AG04449 (cell line): Measurements from ENCODE around the gene NAPA.

Experiments used
- CTCF ChIA-PET: fragments of 350-600 bp; formaldehyde crosslinking; extraction: SDS; loops from one replicate; lab custom pipeline; 2021; ENCODE audit warnings: antibody characterized with exemption; lab: Yijun Ruan, JAX
- POLR2A ChIA-PET: fragments of 400-600, 350-600 bp; formaldehyde crosslinking; extraction: SDS; loops from one replicate; lab custom pipeline; 2020; ENCODE audit warnings: antibody characterized with exemption, inconsistent platforms; lab: Yijun Ruan, JAX
- DNase-seq: peaks from one replicate; pipeline ENCODE4 v3.0.0-alpha.2; 2010; ENCODE audit warnings: low read depth, low spot score
- H3K4me3 ChIP-seq: 2 replicates; pipeline ENCODE4 v1.5.1; 2011; ENCODE audit warnings: low read depth, mild to moderate bottlenecking, control low read depth, low read length
- CTCF ChIP-seq: IDR thresholded peaks from one replicate; pipeline ENCODE4 v1.5.1; 2011; ENCODE audit warnings: mild to moderate bottlenecking, moderate library complexity, low read length, control low read depth, inconsistent platforms; ENCODE audit not compliant: insufficient read depth; ENCODE audit errors: missing control alignments

The NAPA gene

GRCh38 chr19:47493378-47494210 is 21.3 kb downstream of the NAPA start:
- CTCF ChIA-PET: interaction anchor here (1.2 to 3.8 kb wide), 3 partner anchors 10 to 57 kb away, joined by 5 to 16 read pairs (median 6); partner anchors contain the start of genes KPTN and NAPA
- no peak overlapping the region for H3K4me3 ChIP-seq
- DNase-seq: no peak
- TF ChIP-seq CTCF: no peak
- POLR2A ChIA-PET: interaction anchor here (1.2 kb wide), 1 partner anchor 10 kb away, joined by 5 read pairs; no protein-coding TSS in a partner anchor

- TF ChIP-seq CTCF: no peak
- CTCF ChIA-PET: interaction anchor here (3.8 kb wide), 1 partner anchor 9 kb away, joined by 16 read pairs; the partner anchor contains the start of gene KPTN
- POLR2A ChIA-PET: interaction anchor here (1.2 kb wide), 1 partner anchor 9 kb away, joined by 5 read pairs; no protein-coding TSS in a partner anchor
- H3K4me3 ChIP-seq: no peak overlapping the region
- no peak for DNase-seq
Measured at GRCh38 chr19:47492571-47493377, 22.1 kb downstream of the NAPA start.

GRCh38 chr19:47492137-47492533 is 22.7 kb downstream of the NAPA start:
- DNase-seq: no peak
- ChIA-PET CTCF (interaction anchor here (3.8 kb wide), 1 partner anchor 8 kb away, joined by 16 read pairs; the partner anchor contains the start of gene KPTN), POLR2A (no interaction called here)
- TF ChIP-seq CTCF: no peak
- H3K4me3 ChIP-seq: no peak overlapping the region

GRCh38 chr19:47491358-47492136 is 23.3 kb downstream of the NAPA start:
- CTCF ChIA-PET: interaction anchor here (1.0 to 1.1 kb wide), 2 partner anchors 24 to 216 kb away, joined by 3 to 5 read pairs; partner anchors contain the start of gene NAPA
- no peak overlapping the region for H3K4me3 ChIP-seq
- no peak for DNase-seq
- no peak for TF ChIP-seq CTCF
- POLR2A ChIA-PET: no interaction called here

- TF ChIP-seq CTCF: no peak
- H3K4me3 ChIP-seq: no peak overlapping the region
- CTCF ChIA-PET: interaction anchor here (0.6 to 1.1 kb wide), 3 partner anchors 24 to 217 kb away, joined by 3 to 5 read pairs (median 3); partner anchors contain the start of gene NAPA
- DNase-seq: no peak
- POLR2A ChIA-PET: interaction anchor here (0.6 kb wide), 1 partner anchor 401 kb away, joined by 3 read pairs; no protein-coding TSS in a partner anchor
Measured at GRCh38 chr19:47490847-47491246, 24.0 kb downstream of the NAPA start.
